AG20443 (cell line): ENCODE results near the gene FRS2.

Source experiments
- DNase-seq: peaks from one replicate; pipeline ENCODE4 v3.0.0; 2012; ENCODE audit warnings: low spot score, mixed read lengths

FRS2 gene

GRCh38 chr12:69527506-69528272, 57.5 kb downstream of the FRS2 start:
- DNase-seq, result peak; percentile 43

- no peak for DNase-seq
Observed at GRCh38 chr12:69529021-69529420, 58.8 kb downstream of the FRS2 start.

- no peak for DNase-seq
Observed at GRCh38 chr12:69533844-69534243, 63.7 kb downstream of the FRS2 start.

- peak; percentile 91 for DNase-seq
Observed at GRCh38 chr12:69534389-69534822, 64.2 kb downstream of the FRS2 start.

- peak; percentile 34 for DNase-seq
Observed at GRCh38 chr12:69540987-69541386, 70.8 kb downstream of the FRS2 start.

- DNase-seq, result no peak
Observed at GRCh38 chr12:69544087-69544486, 73.9 kb downstream of the FRS2 start.

GRCh38 chr12:69545081-69545480, 74.9 kb downstream of the FRS2 start:
- DNase-seq, result no peak

- DNase-seq, result no peak
Observed at GRCh38 chr12:69546693-69547438, 76.7 kb downstream of the FRS2 start.

- DNase-seq, result no peak
Observed at GRCh38 chr12:69548687-69549086, 78.5 kb downstream of the FRS2 start.

GRCh38 chr12:69550569-69551350, 80.6 kb downstream of the FRS2 start:
- no peak for DNase-seq

- peak; percentile 13 for DNase-seq
Observed at GRCh38 chr12:69553628-69554248, 83.5 kb downstream of the FRS2 start.

- peak; percentile 86 for DNase-seq
Observed at GRCh38 chr12:69555461-69555860, 85.3 kb downstream of the FRS2 start.

- DNase-seq, result no peak
Observed at GRCh38 chr12:69556383-69556782, 86.2 kb downstream of the FRS2 start.

- no peak for DNase-seq
Observed at GRCh38 chr12:69563166-69563762, 93.1 kb downstream of the FRS2 start.

GRCh38 chr12:69566603-69567002, 96.4 kb downstream of the FRS2 start:
- DNase-seq, result no peak

- DNase-seq, result peak; percentile 19
Observed at GRCh38 chr12:69569236-69569635, 99.0 kb downstream of the FRS2 start.

- DNase-seq, result peak; percentile 33
Observed at GRCh38 chr12:69570000-69570516, 99.9 kb downstream of the FRS2 start.

- DNase-seq, result peak; percentile 56
Observed at GRCh38 chr12:69570545-69571399, 100.6 kb downstream of the FRS2 start.

- peak; percentile 9 for DNase-seq
Observed at GRCh38 chr12:69575346-69575745, 105.2 kb downstream of the FRS2 start.

- DNase-seq, result no peak
Observed at GRCh38 chr12:69578283-69578682, 108.1 kb downstream of the FRS2 start.
